K562 (cell line): Measurements from ENCODE around the gene DNAJC8. TPM values are rescaled to one million over a fixed set of nuclear protein-coding genes. Genes with fewer than 3 reads are reported as not detected.

Source experiments
- CREB3L1 ChIP-seq: fragments of 450-650 bp; IDR thresholded peaks from 2 replicates; pipeline ENCODE4 v1.6.1; 2014; ENCODE audit warnings: low read depth, mild to moderate bottlenecking, moderate library complexity, borderline replicate concordance
- FOXA1 ChIP-seq: fragments of 450-650 bp; IDR thresholded peaks from 2 replicates; pipeline ENCODE4 v1.6.1; 2016; ENCODE audit warnings: mild to moderate bottlenecking, borderline replicate concordance
- HDAC2 ChIP-seq: fragments of 450-650 bp; IDR thresholded peaks from 2 replicates; pipeline ENCODE4 v1.6.1; 2016; ENCODE audit warnings: mild to moderate bottlenecking
- NCOA4 ChIP-seq: fragments of 450-650 bp; IDR thresholded peaks from 2 replicates; pipeline ENCODE4 v1.6.1; 2018; ENCODE audit warnings: mild to moderate bottlenecking; ENCODE audit not compliant: partially characterized antibody
- RBM25 ChIP-seq: fragments of 200-400 bp; formaldehyde crosslinking; IDR thresholded peaks from 2 replicates; pipeline ENCODE4 v1.6.1; 2018; ENCODE audit warnings: low read length, low read depth, moderate library complexity; ENCODE audit not compliant: severe bottlenecking
- ZNF717 ChIP-seq: fragments of 250-450 bp; sonication (Bioruptor Pico); IDR thresholded peaks from 2 replicates; pipeline ENCODE4 v1.5.0; 2021
- polyA plus RNA-seq, 8 experiments: library from polyadenylated mRNA; depleted of rRNA in 4 of 8; stranded (reverse) in 5 of 8; unstranded in 3 of 8; fragments of >200 nt; fragmentation: Nextera tagmentation in 2 of 8; fragmentation: Illumina TruSeq in 1 of 8; extraction: Ambion mirVana in 2 of 8; extraction: Trizol in 1 of 8; gene quantifications; 2 replicates each; pipeline versions ENCODE4 v1.2.1 to v1.2.3, GENCODE V29; 2011 to 2014; ENCODE audit warnings: inconsistent platforms in 1 of 8, missing spikeins in 1 of 8
- total RNA-seq, 7 experiments: library from RNA; depleted of rRNA in 6 of 7; stranded (reverse); fragments of >200 nt in 6 of 7; fragmentation: Illumina TruSeq in 2 of 7; extraction: Trizol in 2 of 7; gene quantifications; 2 replicates each; pipeline versions ENCODE4 v1.2.1 to v1.2.3, GENCODE V29; 2011 to 2021; ENCODE audit warnings: low replicate concordance in 1 of 7
- TF ChIP-seq, protein P1 (sequence below): fragments of 450-650 bp; IDR thresholded peaks from 2 replicates; pipeline ENCODE4 v1.6.1; 2016; ENCODE audit warnings: missing biosample characterization, missing genetic modification characterization
- TF ChIP-seq, protein P2 (sequence below): fragments of 450-650 bp; IDR thresholded peaks from 2 replicates; pipeline ENCODE4 v1.6.1; 2017; ENCODE audit warnings: antibody characterized with exemption, mild to moderate bottlenecking

The DNAJC8 gene
- total and polyA plus RNA-seq, 9 of the 15 experiments (the other 6 are each of a cell fraction or from before 2014, with no cell fraction given) = 143 to 508 (median 209) TPM

DNA sequence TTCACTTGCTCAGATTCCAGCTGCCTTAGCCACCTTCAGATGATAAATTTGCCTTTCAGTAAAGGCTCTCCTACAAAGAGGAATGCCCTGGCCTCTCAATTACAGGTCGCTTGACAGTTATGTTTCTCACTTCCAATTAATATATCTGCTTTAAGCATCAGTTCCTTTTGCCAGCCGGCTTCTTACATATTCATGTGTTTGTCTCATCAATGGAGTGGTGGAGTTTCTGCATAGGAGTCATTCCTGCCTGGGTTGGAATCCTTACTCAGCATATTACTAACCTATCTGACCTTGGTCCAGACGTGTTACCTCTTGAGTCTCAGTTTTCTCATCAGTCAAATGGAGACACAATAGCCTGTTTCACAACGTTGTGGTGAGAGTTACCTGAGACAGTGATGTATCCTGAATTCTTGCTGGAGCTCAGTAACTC, 17.1 kb upstream of the DNAJC8 start (continued):
- peak; percentile 57 for TF ChIP-seq RBM25
- no peak for TF ChIP-seq FOXA1
- TF ChIP-seq NCOA4 = no peak
- peak; percentile 21; the same call in 1 of the 2 replicates for TF ChIP-seq HDAC2
- TF ChIP-seq CREB3L1 = 0 out of 2 replicates have a peak, but pooled peaks have one; percentile 12
- TF ChIP-seq, protein P1, sequence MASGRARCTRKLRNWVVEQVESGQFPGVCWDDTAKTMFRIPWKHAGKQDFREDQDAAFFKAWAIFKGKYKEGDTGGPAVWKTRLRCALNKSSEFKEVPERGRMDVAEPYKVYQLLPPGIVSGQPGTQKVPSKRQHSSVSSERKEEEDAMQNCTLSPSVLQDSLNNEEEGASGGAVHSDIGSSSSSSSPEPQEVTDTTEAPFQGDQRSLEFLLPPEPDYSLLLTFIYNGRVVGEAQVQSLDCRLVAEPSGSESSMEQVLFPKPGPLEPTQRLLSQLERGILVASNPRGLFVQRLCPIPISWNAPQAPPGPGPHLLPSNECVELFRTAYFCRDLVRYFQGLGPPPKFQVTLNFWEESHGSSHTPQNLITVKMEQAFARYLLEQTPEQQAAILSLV (tag) = peak; percentile 47; the same call in 1 of the 2 replicates
- TF ChIP-seq, protein P2, sequence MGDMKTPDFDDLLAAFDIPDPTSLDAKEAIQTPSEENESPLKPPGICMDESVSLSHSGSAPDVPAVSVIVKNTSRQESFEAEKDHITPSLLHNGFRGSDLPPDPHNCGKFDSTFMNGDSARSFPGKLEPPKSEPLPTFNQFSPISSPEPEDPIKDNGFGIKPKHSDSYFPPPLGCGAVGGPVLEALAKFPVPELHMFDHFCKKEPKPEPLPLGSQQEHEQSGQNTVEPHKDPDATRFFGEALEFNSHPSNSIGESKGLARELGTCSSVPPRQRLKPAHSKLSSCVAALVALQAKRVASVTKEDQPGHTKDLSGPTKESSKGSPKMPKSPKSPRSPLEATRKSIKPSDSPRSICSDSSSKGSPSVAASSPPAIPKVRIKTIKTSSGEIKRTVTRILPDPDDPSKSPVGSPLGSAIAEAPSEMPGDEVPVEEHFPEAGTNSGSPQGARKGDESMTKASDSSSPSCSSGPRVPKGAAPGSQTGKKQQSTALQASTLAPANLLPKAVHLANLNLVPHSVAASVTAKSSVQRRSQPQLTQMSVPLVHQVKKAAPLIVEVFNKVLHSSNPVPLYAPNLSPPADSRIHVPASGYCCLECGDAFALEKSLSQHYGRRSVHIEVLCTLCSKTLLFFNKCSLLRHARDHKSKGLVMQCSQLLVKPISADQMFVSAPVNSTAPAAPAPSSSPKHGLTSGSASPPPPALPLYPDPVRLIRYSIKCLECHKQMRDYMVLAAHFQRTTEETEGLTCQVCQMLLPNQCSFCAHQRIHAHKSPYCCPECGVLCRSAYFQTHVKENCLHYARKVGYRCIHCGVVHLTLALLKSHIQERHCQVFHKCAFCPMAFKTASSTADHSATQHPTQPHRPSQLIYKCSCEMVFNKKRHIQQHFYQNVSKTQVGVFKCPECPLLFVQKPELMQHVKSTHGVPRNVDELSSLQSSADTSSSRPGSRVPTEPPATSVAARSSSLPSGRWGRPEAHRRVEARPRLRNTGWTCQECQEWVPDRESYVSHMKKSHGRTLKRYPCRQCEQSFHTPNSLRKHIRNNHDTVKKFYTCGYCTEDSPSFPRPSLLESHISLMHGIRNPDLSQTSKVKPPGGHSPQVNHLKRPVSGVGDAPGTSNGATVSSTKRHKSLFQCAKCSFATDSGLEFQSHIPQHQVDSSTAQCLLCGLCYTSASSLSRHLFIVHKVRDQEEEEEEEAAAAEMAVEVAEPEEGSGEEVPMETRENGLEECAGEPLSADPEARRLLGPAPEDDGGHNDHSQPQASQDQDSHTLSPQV = 0 out of 2 replicates have a peak, but pooled peaks have one; percentile 49
- TF ChIP-seq ZNF717 (CRISPR knock-in tag) = no peak
- TF ChIP-seq, all 486 proteins: peak for 30
